Activated CD8-positive, alpha-beta T cell treated with anti-CD3 and anti-CD28 coated beads for 36 hours (primary cell): ENCODE measurements around the gene SHMT1. TPM values are rescaled to one million over a fixed set of nuclear protein-coding genes. Genes with fewer than 3 reads are reported as not detected.
"Not testable (repeated sequence)": the region's sequence is repeated elsewhere in the genome, so short reads cannot be mapped to it uniquely, and the experiment has no call there.

ENCODE experiments used
- ATAC-seq: fragments of 200-7000 bp; cut with Tn5 transposase; one replicate; pipeline ENCODE4 v1.10.0; 2021; ENCODE audit warnings: mild to moderate bottlenecking, moderate library complexity
- CTCF ChIA-PET: fragments of 350-600 bp; sonication (Branson Sonifier 250); formaldehyde crosslinking; loops from one replicate; lab custom pipeline; 2021; ENCODE audit warnings: antibody characterized with exemption; lab: Charles Lee
- POLR2A ChIA-PET: fragments of 350-600 bp; sonication (Branson Sonifier 250); formaldehyde crosslinking; loops from one replicate; lab custom pipeline; 2021; ENCODE audit warnings: antibody characterized with exemption; lab: Charles Lee
- DNase-seq: peaks from one replicate; pipeline ENCODE4 v3.0.0-alpha.2; 2020
- H3K27ac Mint-ChIP-seq: one replicate; pipeline ENCODE4 v1.8.0; 2021; ENCODE audit warnings: mild to moderate bottlenecking, mixed read lengths
- H3K27me3 Mint-ChIP-seq: one replicate; pipeline ENCODE4 v1.8.0; 2021; ENCODE audit warnings: mixed read lengths
- H3K36me3 Mint-ChIP-seq: one replicate; pipeline ENCODE4 v1.8.0; 2021; ENCODE audit warnings: low read depth, mixed read lengths
- H3K4me1 Mint-ChIP-seq: one replicate; pipeline ENCODE4 v1.8.0; 2021; ENCODE audit warnings: low read depth, mixed read lengths
- H3K4me3 Mint-ChIP-seq: one replicate; pipeline ENCODE4 v1.8.0; 2021; ENCODE audit warnings: mild to moderate bottlenecking, moderate library complexity, mixed read lengths
- H3K9me3 Mint-ChIP-seq: one replicate; pipeline ENCODE4 v1.8.0; 2021; ENCODE audit warnings: mixed read lengths
- intact Hi-C: fragments of 100-400 bp; cut with micrococcal nuclease; formaldehyde crosslinking; loops from one replicate; pipeline ENCODE4 v1.10.0; 2022
- total RNA-seq, 2 experiments: library from RNA; stranded (reverse); gene quantifications; one replicate each; pipeline ENCODE4 v1.2.3, GENCODE V29; 2021
- TF ChIP-seq, protein P1 (sequence below): fragments of 200-600 bp; IDR thresholded peaks from one replicate; pipeline ENCODE4 v1.8.0; 2022; ENCODE audit warnings: antibody characterized with exemption, mild to moderate bottlenecking

The SHMT1 gene
- 10 to 100 TPM; 45.1 to 49.6 TPM for total RNA-seq

DNA sequence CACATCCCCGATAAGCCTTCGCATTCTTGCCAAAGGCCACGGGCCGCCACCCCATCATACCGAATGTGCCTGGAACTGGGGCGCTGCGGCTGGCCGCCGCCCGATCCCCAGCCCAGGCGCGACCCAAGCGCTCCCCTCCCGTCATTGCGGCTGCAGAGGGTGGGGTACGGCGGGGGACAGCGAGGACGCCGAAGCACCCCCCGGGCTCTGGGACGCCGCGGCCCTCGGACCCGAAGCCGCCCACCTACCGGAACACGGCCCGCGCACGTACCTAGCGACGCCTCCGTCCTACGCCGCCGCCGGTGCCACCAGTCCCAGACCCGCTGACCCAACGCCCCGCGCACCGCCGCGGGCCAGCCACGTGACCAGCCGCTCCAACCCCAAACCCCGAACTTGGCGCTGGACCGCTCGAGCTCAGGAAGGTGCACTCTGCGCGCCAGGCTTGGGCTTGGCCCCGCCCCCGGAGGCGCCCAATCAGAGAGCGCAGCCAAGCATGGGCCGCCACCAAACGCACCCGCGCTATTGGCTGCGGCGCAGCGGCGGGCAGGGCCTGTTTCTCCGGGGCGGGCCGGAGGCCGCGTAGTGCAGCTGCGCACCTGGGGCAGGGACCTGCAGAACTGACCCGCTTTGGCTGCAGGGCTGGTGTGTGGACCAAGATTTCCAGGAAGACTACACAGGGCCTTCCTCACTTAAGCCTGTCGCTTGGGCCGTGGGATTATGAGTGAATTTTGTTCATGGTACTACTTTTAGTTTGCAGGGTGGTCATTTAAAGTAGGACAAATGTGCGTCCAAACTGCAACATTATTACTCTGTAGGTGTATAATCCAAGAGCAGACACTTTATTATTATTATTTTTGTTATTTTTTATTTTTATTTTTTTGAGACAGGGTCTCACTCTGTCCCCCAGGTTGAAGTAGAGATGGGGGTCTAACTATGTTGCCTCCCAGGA is at the start of gene SHMT1:
Gene SHMT1 (minus strand): TSS at position 450 of the 949 bp plus-strand sequence. CDS start 7,569 bp downstream, outside the sequence.
- peak within 1 kb of the TSS; percentile 86 for H3K4me3 Mint-ChIP-seq
- peak; percentile 95 for DNase-seq
- peak within 1 kb of the TSS; percentile 83 for H3K27ac Mint-ChIP-seq
- H3K9me3 Mint-ChIP-seq = no peaks in the 10 kb centered on the region
- peaks cover 16% of the 10 kb centered on the region for H3K4me1 Mint-ChIP-seq
- CTCF ChIA-PET = interaction anchor here (0.8 to 1.6 kb wide), 4 partner anchors 9 to 193 kb away, joined by 3 to 5 read pairs (median 4); no protein-coding TSS in a partner anchor
- intact Hi-C loops = no loop called here
- peaks cover 4% of the 10 kb centered on the region for H3K36me3 Mint-ChIP-seq
- TF ChIP-seq, protein P1, sequence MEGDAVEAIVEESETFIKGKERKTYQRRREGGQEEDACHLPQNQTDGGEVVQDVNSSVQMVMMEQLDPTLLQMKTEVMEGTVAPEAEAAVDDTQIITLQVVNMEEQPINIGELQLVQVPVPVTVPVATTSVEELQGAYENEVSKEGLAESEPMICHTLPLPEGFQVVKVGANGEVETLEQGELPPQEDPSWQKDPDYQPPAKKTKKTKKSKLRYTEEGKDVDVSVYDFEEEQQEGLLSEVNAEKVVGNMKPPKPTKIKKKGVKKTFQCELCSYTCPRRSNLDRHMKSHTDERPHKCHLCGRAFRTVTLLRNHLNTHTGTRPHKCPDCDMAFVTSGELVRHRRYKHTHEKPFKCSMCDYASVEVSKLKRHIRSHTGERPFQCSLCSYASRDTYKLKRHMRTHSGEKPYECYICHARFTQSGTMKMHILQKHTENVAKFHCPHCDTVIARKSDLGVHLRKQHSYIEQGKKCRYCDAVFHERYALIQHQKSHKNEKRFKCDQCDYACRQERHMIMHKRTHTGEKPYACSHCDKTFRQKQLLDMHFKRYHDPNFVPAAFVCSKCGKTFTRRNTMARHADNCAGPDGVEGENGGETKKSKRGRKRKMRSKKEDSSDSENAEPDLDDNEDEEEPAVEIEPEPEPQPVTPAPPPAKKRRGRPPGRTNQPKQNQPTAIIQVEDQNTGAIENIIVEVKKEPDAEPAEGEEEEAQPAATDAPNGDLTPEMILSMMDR = no peak
- ATAC-seq = peak; percentile 100
- POLR2A ChIA-PET = interaction anchor here (1.0 to 1.3 kb wide), 4 partner anchors 16 to 51 kb away, joined by 3 to 4 read pairs (median 3); no protein-coding TSS in a partner anchor
- no peaks in the 10 kb centered on the region for H3K27me3 Mint-ChIP-seq

DNA sequence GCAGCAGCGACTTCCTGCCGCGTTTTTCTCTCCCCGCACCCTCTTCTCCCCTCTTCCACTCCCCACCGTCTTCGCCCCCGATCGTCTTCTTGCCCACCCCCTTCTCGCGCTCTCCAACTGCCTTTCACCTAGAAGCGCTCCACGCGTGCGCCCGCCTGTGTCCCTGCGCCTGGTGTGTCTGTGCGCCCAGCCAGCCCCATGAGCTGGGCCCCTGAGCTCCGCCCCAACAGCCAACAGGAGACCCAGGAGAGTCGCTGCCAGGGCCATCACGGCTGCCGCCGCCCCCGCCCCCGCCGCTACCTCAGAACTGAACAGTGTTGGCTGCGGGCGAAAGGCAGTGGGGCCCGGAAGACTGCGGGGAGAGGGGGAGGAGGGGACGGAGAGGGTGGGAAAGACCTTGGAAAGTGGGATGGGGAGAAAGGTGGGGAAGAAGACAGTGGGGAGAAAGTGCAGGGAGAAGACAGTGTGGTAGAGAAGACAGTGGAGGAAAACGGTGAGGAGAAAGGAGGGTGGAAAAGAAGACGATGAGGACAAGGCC is 48.7 kb upstream of the SHMT1 start:
- DNase-seq (peak; percentile 64), ATAC-seq (peak; percentile 97)
- intact Hi-C loops, H3K36me3 Mint-ChIP-seq, POLR2A ChIA-PET, H3K27me3 Mint-ChIP-seq, CTCF ChIA-PET, H3K27ac Mint-ChIP-seq, H3K9me3 Mint-ChIP-seq: not testable (repeated sequence)
- H3K4me1 Mint-ChIP-seq = peaks cover 18% of the 10 kb centered on the region
- H3K4me3 Mint-ChIP-seq = peak overlapping the region; percentile 37

DNA sequence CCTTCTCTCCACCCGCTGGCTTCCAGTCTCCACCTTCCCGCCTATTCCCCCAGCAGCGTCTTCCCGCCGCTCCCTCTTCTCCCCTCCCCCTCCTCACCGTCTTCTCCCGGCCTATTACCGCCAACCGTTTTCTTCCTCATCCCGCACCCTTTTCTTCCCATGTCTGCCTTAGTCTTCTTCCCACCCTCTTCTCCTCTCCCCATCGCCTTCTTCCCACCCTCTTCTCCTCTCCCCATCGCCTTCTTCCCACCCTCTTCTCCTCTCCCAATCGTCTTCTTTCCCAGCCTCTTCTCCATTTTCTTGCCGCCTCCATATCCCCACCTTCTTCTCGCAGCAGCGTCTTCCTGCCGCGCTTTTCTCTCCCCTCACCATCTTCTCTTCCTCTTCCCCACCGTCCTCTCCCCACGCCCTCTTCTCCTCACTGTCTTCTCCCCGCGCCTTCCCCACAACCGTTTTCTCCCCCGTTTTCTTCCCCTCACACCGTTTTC is 48.1 kb upstream of the SHMT1 start:
- DNase-seq = peak; percentile 9
- H3K36me3 Mint-ChIP-seq, H3K9me3 Mint-ChIP-seq, POLR2A ChIA-PET, CTCF ChIA-PET, H3K27me3 Mint-ChIP-seq, intact Hi-C loops: not testable (repeated sequence)
- peak; percentile 35 for ATAC-seq
- Mint-ChIP-seq H3K4me3 (peak overlapping the region; percentile 96), H3K4me1 (peaks cover 18% of the 10 kb centered on the region), H3K27ac (peak overlapping the region; percentile 94)

DNA sequence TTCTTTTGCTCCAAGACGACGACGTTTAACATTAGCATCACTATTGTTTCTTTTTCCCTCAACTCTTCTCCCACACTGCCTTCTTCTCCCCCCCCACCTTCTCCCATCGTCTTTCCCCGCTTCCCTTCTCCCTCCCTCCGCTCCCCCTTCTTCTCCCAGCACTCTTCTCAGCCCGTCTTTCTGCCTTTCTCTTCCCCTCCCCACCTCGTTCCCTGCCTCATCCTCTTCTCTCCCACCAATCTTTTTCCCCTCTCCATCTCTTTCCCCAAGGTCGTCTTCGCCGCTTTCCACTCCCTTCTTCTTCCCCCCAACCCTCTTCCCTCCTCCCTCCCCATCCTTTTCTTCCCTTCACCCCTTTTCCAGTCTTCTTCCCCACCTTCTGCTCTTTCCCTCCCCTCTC is 47.4 kb upstream of the SHMT1 start:
- peak overlapping the region; percentile 96 for H3K4me3 Mint-ChIP-seq
- POLR2A ChIA-PET, ATAC-seq, H3K9me3 Mint-ChIP-seq, H3K27me3 Mint-ChIP-seq, DNase-seq, CTCF ChIA-PET, H3K36me3 Mint-ChIP-seq, intact Hi-C loops: not testable (repeated sequence)
- H3K27ac Mint-ChIP-seq = peak overlapping the region; percentile 67
- peaks cover 18% of the 10 kb centered on the region for H3K4me1 Mint-ChIP-seq

DNA sequence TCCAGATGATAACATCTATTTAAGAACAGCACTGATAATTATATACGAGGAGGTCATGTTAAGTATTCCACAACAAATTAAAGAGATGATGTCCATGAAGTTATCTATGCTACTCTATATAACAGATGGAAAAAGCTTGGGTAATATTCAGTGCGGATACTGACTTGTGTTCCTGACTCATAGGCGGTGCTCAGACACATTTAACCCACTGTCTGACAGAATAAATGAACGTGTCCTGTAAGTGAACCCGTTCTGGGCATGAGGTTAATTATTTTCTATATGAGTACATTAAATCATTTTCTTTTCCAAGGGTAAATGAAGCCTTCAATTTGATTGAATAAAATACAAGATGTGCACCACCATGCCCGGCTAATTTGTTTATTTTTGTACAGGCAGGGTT is 46.0 kb upstream of the SHMT1 start:
- intact Hi-C loops, DNase-seq, H3K4me3 Mint-ChIP-seq, H3K27ac Mint-ChIP-seq, H3K27me3 Mint-ChIP-seq, ATAC-seq, POLR2A ChIA-PET, H3K36me3 Mint-ChIP-seq, H3K9me3 Mint-ChIP-seq, CTCF ChIA-PET: not testable (repeated sequence)
- H3K4me1 Mint-ChIP-seq = peaks cover 18% of the 10 kb centered on the region

DNA sequence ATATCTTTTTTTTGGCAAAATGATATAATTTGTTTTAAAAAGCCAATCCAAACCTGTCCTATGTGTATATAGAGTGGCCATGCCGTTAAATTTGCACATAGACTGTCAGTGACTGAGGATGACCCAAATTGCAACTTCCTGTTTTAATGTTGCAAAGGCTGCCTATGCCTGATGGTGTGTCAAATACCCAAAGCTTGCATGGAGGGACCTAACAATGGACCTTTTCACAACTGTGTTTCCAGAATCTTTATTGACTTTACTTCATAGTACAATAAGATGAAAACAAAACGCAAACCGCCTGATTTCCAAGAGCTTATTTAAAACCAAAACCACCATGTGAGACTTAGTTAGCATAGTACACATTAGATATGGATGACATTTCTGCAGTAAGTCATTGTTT is 45.6 kb upstream of the SHMT1 start:
- ATAC-seq, H3K4me3 Mint-ChIP-seq, POLR2A ChIA-PET, H3K27me3 Mint-ChIP-seq, H3K27ac Mint-ChIP-seq, CTCF ChIA-PET, DNase-seq, H3K36me3 Mint-ChIP-seq, H3K9me3 Mint-ChIP-seq, intact Hi-C loops: not testable (repeated sequence)
- peaks cover 18% of the 10 kb centered on the region for H3K4me1 Mint-ChIP-seq

DNA sequence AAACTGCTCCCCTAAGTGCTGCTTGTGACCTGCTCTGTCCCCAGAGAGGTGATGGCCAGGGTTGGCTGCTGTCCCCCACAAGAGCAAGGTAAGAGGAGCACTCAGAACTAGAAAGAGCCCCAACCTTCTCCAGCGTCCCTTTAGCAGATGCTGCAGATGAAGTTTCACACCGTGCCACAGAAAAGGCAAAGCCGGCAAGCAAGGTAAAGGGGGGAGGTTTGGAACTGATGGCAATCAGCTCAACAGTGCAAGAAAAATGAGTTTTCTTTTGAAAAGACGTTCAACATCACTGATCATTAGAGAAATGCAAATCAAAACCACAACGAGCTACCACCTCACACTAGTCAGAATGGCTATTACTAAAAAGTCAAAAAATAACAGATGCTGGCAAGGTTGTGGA is 40.3 kb upstream of the SHMT1 start:
- H3K9me3 Mint-ChIP-seq, ATAC-seq, H3K4me3 Mint-ChIP-seq, POLR2A ChIA-PET, intact Hi-C loops, H3K4me1 Mint-ChIP-seq, H3K27ac Mint-ChIP-seq, H3K36me3 Mint-ChIP-seq, DNase-seq, H3K27me3 Mint-ChIP-seq, CTCF ChIA-PET: not testable (repeated sequence)

DNA sequence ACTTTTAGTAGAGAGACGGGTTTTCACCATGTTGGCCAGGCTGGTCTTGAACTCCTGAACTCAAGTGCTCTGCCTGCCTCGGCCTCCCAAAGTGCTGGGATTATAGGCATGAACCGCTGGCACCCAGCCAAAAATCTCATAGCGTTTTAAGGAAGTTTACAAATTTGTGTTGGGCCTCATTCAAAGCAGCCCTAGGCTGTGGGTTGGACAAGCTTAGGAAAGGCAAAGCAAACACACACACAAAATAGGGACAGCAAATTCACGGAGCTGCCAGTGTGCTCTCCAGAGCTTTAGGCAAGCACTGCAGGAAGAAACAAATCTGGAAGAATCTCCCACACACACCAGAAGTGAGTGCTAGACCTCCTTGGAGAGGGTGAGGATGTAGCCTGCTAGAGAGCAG is 39.8 kb upstream of the SHMT1 start:
- POLR2A ChIA-PET, H3K9me3 Mint-ChIP-seq, DNase-seq, CTCF ChIA-PET, H3K4me3 Mint-ChIP-seq, H3K27me3 Mint-ChIP-seq, ATAC-seq, H3K4me1 Mint-ChIP-seq, intact Hi-C loops, H3K36me3 Mint-ChIP-seq, H3K27ac Mint-ChIP-seq: not testable (repeated sequence)

DNA sequence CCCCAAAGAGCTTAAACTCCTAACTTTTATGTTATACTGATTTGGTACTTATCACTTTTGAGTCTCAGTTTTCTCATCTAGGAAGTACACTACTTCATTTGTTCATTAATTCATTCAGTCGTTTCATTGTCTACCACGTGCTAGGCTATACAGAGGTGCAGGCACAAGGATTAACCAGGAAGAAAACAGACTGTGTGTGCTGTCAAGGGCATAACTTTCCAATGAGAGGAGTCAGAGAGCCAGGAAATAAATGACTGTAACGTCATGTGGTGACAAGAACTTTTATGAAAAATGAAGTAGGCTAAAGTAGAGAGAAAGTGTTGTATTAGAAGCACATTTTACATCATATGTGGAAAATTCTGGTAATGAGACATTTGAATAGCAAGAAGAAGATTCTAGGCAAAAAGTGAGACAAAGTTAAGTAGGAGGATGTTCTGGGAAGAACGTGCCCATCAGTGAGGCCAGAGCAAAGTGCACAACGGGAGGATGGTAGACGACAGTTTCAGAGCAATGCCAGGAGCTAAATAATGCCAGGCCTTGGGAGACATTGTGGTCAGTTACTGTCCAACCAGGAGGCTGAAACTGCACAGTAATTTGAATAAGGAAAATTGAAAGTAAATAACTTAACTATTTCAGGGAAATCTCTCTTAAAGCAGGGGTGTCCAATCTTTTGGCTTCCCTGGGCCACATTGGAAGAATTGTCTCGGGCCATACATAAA is 38.7 kb upstream of the SHMT1 start:
- H3K27ac Mint-ChIP-seq, H3K9me3 Mint-ChIP-seq, H3K27me3 Mint-ChIP-seq, ATAC-seq, H3K36me3 Mint-ChIP-seq, DNase-seq, H3K4me3 Mint-ChIP-seq, intact Hi-C loops, H3K4me1 Mint-ChIP-seq, CTCF ChIA-PET, POLR2A ChIA-PET: not testable (repeated sequence)

DNA sequence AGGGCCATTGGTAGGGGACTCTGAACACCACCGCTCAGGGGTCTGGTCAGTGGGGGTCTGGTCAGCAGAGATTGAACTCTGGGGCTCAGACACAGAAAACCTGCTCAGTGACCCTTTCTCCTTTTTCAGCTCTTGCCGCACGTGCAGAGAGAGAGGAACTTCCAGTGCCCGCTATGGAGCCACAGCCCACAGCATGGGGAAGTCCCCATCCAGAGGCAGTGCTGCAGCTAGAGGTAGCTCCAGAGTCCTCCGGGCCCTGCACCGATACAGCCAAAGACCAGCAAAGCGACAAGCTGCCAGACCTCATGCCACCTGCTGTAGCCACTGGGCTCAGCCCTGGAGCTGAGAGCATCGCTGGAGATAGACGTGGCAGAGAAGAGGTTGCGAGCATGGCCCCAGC is 25.4 kb upstream of the SHMT1 start:
- intact Hi-C loops, H3K27me3 Mint-ChIP-seq: not testable (repeated sequence)

More for the DNA sequence above, 25.4 kb upstream of the SHMT1 start:
- POLR2A ChIA-PET, ATAC-seq, CTCF ChIA-PET, H3K4me1 Mint-ChIP-seq, H3K4me3 Mint-ChIP-seq, DNase-seq, H3K27ac Mint-ChIP-seq, H3K9me3 Mint-ChIP-seq, H3K36me3 Mint-ChIP-seq: not testable (repeated sequence)
